ENCODE results near the gene QRICH1.
A peak's percentile ranks its signal among the peaks of the same experiment; 100 is the strongest.

Gene QRICH1

GRCh38 chr3:49100046-49100615 lies 6.3 kb upstream of the QRICH1 start:
- Mint-ChIP-seq H3K4me1 (ENCODE audit: low read depth) (peaks cover 25% of the 10 kb centered on the region), H3K4me3 (no peak overlapping the region), H3K36me3 (ENCODE audit: low read depth) (peaks cover 88% of the 10 kb centered on the region)

DNA sequence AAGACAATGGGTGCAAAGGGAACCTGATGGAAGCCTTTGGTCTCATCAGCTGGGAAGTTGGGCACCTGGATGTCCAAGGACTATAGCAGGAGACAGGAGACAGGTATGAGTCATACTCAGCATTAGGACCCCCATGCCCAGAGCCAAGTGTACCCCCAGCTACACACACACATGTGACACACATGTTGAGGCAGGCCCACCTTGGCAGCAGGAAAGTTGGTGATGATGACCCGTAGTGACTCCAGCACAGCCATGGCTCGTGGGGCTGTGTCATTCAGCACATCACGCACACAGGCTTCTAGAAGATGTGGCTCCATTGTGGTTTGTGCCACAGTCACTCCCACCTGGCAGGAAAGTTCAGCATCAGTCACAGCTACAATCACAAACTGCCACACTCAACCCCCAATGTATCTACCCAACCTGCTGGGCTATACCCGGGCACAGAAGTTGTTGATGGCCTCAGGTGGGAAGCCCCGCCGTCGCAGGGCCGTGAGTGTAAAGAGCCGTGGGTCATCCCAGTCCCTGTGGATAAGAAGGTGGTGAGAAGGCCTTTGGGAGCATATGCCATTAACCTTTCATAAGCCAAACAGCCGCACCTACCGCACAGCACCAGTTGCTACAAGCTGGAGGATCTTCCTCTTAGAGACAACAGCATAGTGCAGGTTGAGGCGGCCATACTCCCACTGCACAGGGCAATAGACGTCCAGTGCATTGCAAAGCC lies 5.2 kb upstream of the QRICH1 start:
- H3K27me3 Mint-ChIP-seq = no peaks in the 10 kb centered on the region
- H3K27ac Mint-ChIP-seq = peak overlapping the region; percentile 61
- no peak for DNase-seq
- H3K4me1 Mint-ChIP-seq (ENCODE audit: low read depth) = peaks cover 24% of the 10 kb centered on the region
- no peaks in the 10 kb centered on the region for H3K9me3 Mint-ChIP-seq
- peaks cover 82% of the 10 kb centered on the region for H3K36me3 Mint-ChIP-seq (ENCODE audit: low read depth)
- no peak overlapping the region for H3K4me3 Mint-ChIP-seq

More at GRCh38 chr3:49100046-49100615, 6.3 kb upstream of the QRICH1 start:
- Mint-ChIP-seq H3K27me3 (no peaks in the 10 kb centered on the region), H3K9me3 (no peaks in the 10 kb centered on the region), H3K27ac (no peak overlapping the region)
- DNase-seq = no peak

GRCh38 chr3:49098429-49098828 lies 4.6 kb upstream of the QRICH1 start:
- no peak for DNase-seq
- Mint-ChIP-seq H3K9me3 (no peaks in the 10 kb centered on the region), H3K4me1 (ENCODE audit: low read depth) (peaks cover 17% of the 10 kb centered on the region), H3K4me3 (no peak overlapping the region), H3K27ac (peak overlapping the region; percentile 61), H3K36me3 (ENCODE audit: low read depth) (peaks cover 79% of the 10 kb centered on the region), H3K27me3 (no peaks in the 10 kb centered on the region)

DNA sequence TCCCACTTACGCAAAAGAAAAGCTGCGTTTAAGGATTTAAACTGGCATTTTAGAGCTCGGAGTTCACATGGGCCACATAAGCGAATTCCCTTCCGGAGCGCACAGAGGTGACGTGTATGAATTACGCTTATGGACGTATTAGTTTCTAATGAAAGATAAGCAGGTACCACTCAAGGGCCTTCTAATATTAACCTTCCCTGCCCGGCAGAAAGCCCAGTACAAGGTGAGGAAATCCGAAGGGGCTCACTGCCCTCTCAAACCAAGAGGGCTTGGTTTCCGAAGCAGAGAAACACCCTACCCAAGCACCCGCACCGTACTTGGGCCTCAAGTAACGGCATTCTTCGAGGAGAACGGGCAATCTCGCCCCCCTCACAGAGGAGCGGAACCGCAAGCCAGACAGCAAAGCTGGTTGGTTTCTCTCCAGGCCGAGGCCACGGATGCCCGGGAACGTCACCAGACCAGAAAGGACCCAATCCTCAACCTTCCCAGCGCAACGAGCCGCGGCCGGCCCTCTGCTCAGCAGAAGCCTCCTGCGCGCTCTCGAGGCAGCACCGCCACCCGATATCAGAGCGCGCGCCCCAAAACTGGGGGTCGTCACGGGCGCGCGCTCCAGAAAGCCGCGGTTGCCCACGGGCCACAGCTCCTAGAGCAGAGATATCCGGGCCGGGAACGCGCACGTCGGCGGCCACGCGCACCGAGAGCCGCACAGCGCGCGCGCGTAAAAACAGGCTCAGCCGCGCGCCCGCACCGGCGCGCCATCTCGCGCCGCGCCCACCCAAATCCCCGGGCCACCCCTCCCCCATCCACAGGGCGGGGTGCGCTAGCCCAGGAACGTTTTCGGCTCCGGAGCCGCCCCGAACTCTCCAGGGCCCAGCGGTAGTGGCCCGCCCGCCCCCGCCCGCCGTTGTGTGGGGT lies 676 bp downstream of the QRICH1 start:
- peak overlapping the region; percentile 93 for H3K4me3 Mint-ChIP-seq
- peaks cover 72% of the 10 kb centered on the region for H3K36me3 Mint-ChIP-seq (ENCODE audit: low read depth)
- H3K4me1 Mint-ChIP-seq (ENCODE audit: low read depth) = peaks cover 42% of the 10 kb centered on the region
- H3K9me3 Mint-ChIP-seq = no peaks in the 10 kb centered on the region
- no peaks in the 10 kb centered on the region for H3K27me3 Mint-ChIP-seq
- DNase-seq = peak; percentile 89
- H3K27ac Mint-ChIP-seq = peak overlapping the region; percentile 98

DNA sequence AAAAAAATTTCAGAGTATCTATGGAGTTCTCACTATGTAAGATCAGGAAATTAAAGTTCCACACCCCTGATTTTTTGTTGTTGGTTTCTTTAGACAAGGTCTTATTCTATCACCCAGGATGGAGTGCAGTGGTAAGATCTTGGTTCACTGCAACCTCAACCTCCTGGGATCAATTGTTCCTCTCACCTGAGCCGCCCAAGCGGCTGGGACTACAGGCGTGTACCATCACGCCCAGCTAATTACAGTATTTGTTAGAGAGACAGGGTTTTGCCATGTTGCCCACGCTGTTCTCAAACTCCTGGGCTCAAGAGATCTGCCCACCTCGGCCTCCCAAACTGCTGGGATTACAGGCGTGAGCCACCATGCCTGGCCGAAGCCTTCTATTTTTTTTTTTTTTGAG lies 12.4 kb downstream of the QRICH1 start:
- H3K4me1 Mint-ChIP-seq (ENCODE audit: low read depth) = peaks cover 19% of the 10 kb centered on the region
- no peak overlapping the region for H3K27ac Mint-ChIP-seq
- no peaks in the 10 kb centered on the region for H3K9me3 Mint-ChIP-seq
- no peaks in the 10 kb centered on the region for H3K27me3 Mint-ChIP-seq
- H3K4me3 Mint-ChIP-seq = no peak overlapping the region
- peaks cover 65% of the 10 kb centered on the region for H3K36me3 Mint-ChIP-seq (ENCODE audit: low read depth)
- DNase-seq = no peak

- H3K27ac Mint-ChIP-seq = no peak overlapping the region
- H3K4me3 Mint-ChIP-seq = no peak overlapping the region
- H3K9me3 Mint-ChIP-seq = no peaks in the 10 kb centered on the region
- peaks cover 19% of the 10 kb centered on the region for H3K4me1 Mint-ChIP-seq (ENCODE audit: low read depth)
- peaks cover 68% of the 10 kb centered on the region for H3K36me3 Mint-ChIP-seq (ENCODE audit: low read depth)
- H3K27me3 Mint-ChIP-seq = no peaks in the 10 kb centered on the region
- no peak for DNase-seq
Observed at GRCh38 chr3:49079270-49079669, 14.6 kb downstream of the QRICH1 start.

- Mint-ChIP-seq H3K4me1 (ENCODE audit: low read depth) (peaks cover 16% of the 10 kb centered on the region), H3K27ac (peak overlapping the region; percentile 44), H3K27me3 (no peaks in the 10 kb centered on the region), H3K4me3 (no peak overlapping the region), H3K9me3 (no peaks in the 10 kb centered on the region), H3K36me3 (ENCODE audit: low read depth) (peaks cover 82% of the 10 kb centered on the region)
- no peak for DNase-seq
Observed at GRCh38 chr3:49076646-49077045, 17.2 kb downstream of the QRICH1 start.

GRCh38 chr3:49076116-49076515 lies 17.8 kb downstream of the QRICH1 start:
- DNase-seq = no peak
- Mint-ChIP-seq H3K27ac (no peak overlapping the region), H3K4me3 (no peak overlapping the region), H3K4me1 (ENCODE audit: low read depth) (peaks cover 11% of the 10 kb centered on the region), H3K36me3 (ENCODE audit: low read depth) (peaks cover 84% of the 10 kb centered on the region), H3K27me3 (no peaks in the 10 kb centered on the region), H3K9me3 (no peaks in the 10 kb centered on the region)

DNA sequence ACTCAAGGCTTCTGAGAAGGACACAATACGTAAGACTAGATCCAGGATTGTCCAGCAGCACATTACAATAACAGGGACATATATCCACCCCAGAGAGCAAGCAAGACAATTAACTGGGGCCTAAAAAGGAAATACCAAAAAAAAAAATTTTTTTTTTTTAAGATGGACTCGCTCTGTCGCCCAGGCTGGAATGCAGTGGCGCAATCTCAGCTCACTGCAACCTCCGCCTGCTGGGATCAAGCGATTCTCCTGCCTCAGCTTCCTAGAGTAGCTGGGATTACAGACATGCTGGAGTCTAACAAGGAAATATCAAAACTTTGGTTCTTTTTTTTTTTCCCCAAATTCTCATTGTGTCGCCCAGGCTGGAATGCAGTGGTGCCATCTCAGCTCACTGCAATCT lies 35.9 kb downstream of the QRICH1 start:
- Mint-ChIP-seq H3K4me1 (ENCODE audit: low read depth) (peaks cover 4% of the 10 kb centered on the region), H3K27me3 (no peaks in the 10 kb centered on the region), H3K9me3 (no peaks in the 10 kb centered on the region), H3K27ac (no peak overlapping the region), H3K4me3 (no peak overlapping the region), H3K36me3 (ENCODE audit: low read depth) (peaks cover 90% of the 10 kb centered on the region)
- no peak for DNase-seq

- Mint-ChIP-seq H3K27me3 (no peaks in the 10 kb centered on the region), H3K36me3 (ENCODE audit: low read depth) (peaks cover 87% of the 10 kb centered on the region), H3K4me3 (no peak overlapping the region), H3K9me3 (no peaks in the 10 kb centered on the region), H3K27ac (no peak overlapping the region), H3K4me1 (ENCODE audit: low read depth) (peaks cover 4% of the 10 kb centered on the region)
- DNase-seq = no peak
Observed at GRCh38 chr3:49057268-49057667, 36.6 kb downstream of the QRICH1 start.

DNA sequence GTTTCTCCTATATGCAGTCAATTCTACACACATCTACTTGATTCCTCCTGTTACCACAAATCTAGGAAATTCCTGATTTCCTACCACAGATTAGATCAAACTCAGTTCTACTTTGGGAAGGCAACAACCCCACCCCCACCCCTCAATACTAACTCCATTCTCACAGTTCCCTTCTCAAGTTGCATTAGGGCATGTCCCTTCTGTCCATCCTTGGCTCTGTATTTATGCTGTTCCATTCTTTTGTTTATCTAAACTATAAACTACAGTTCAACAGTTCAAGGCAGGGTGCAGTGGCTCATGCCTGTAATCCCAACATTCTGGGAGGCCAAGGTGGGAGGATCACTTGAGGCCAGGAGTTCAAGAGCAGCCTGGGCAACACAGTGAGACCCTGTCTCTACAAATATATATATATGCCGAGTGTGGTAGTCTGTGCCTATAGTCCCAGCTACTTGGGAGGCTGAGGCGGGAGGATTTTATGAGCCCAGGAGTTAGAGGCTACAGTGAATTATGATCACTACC lies 39.5 kb downstream of the QRICH1 start:
- H3K36me3 Mint-ChIP-seq (ENCODE audit: low read depth) = peaks cover 86% of the 10 kb centered on the region
- DNase-seq = no peak
- no peaks in the 10 kb centered on the region for H3K27me3 Mint-ChIP-seq
- H3K27ac Mint-ChIP-seq = peak overlapping the region; percentile 15
- H3K4me1 Mint-ChIP-seq (ENCODE audit: low read depth) = peaks cover 4% of the 10 kb centered on the region
- H3K9me3 Mint-ChIP-seq = no peaks in the 10 kb centered on the region
- H3K4me3 Mint-ChIP-seq = no peak overlapping the region

GRCh38 chr3:49053543-49053942 lies 40.3 kb downstream of the QRICH1 start:
- Mint-ChIP-seq H3K27me3 (no peaks in the 10 kb centered on the region), H3K36me3 (ENCODE audit: low read depth) (peaks cover 81% of the 10 kb centered on the region), H3K4me1 (ENCODE audit: low read depth) (peaks cover 4% of the 10 kb centered on the region)

DNA sequence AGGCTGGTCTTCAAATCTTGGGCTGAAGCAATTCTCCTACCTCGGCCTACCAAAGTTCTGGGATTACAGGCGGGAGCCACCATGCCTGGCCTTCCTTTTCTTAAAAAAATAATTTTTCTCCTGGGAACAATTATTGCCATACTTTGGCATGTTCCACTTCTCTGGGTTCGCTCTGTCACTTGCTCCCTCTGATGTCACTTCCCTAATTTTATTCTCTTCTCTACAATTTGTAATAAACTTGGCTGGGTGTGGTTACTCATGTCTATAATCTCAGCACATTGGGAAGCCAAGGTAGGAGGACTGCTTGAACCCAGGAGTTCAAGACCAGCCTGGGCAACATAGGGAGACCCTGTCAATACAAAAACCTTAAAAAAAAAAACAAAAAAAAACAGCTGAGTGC lies 58.6 kb downstream of the QRICH1 start:
- H3K4me3 Mint-ChIP-seq = no peak overlapping the region
- no peaks in the 10 kb centered on the region for H3K9me3 Mint-ChIP-seq
- H3K27me3 Mint-ChIP-seq = no peaks in the 10 kb centered on the region
- DNase-seq = no peak
- peak overlapping the region; percentile 52 for H3K27ac Mint-ChIP-seq
- no peaks in the 10 kb centered on the region for H3K4me1 Mint-ChIP-seq (ENCODE audit: low read depth)
- peaks cover 79% of the 10 kb centered on the region for H3K36me3 Mint-ChIP-seq (ENCODE audit: low read depth)

More at GRCh38 chr3:49053543-49053942, 40.3 kb downstream of the QRICH1 start:
- no peak for DNase-seq
- Mint-ChIP-seq H3K9me3 (no peaks in the 10 kb centered on the region), H3K4me3 (no peak overlapping the region), H3K27ac (peak overlapping the region; percentile 38)

DNA sequence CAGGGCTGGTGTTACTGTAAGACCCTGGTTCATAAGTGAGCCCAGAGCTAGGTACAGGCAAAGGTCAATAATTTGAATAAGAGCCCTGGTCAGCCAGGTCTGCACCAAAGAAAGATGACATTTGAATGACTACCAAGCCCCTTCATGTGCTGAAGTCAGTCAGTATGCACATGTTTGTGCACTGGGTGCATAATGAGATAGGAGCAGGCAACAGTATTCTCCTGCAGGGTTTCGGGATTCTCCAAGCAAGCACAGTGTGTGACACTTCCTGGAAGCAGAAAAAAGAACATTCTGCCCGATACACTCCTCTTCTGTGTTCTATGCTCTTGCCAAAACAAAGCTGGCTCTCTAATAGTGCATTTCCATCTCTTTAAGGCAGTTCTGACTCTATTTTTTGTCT lies 59.2 kb downstream of the QRICH1 start:
- Mint-ChIP-seq H3K27me3 (no peaks in the 10 kb centered on the region), H3K4me1 (ENCODE audit: low read depth) (peaks cover 4% of the 10 kb centered on the region), H3K27ac (peak overlapping the region; percentile 45), H3K4me3 (no peak overlapping the region), H3K36me3 (ENCODE audit: low read depth) (peaks cover 79% of the 10 kb centered on the region), H3K9me3 (no peaks in the 10 kb centered on the region)
- DNase-seq = no peak
